HEK293T (cell line): ENCODE data around the gene KBTBD4.

Source experiments
- ARNT ChIP-seq: fragments of 450-650 bp; IDR thresholded peaks from 2 replicates; pipeline ENCODE4 v1.6.1; 2017; ENCODE audit warnings: mild to moderate bottlenecking
- BHLHE40 ChIP-seq: fragments of 450-650 bp; IDR thresholded peaks from 2 replicates; pipeline ENCODE4 v1.6.1; 2016; ENCODE audit warnings: mild to moderate bottlenecking, moderate library complexity, borderline replicate concordance
- FOXK2 ChIP-seq: fragments of 450-650 bp; IDR thresholded peaks from 2 replicates; pipeline ENCODE4 v1.6.1; 2016; ENCODE audit warnings: mild to moderate bottlenecking
- HDGF ChIP-seq: fragments of 450-650 bp; IDR thresholded peaks from 2 replicates; pipeline ENCODE4 v1.6.1; 2017; ENCODE audit warnings: antibody characterized with exemption, borderline replicate concordance
- TARDBP ChIP-seq: fragments of 450-650 bp; IDR thresholded peaks from 2 replicates; pipeline ENCODE4 v1.6.1; 2016
- ZNF384 ChIP-seq: fragments of 450-650 bp; IDR thresholded peaks from 2 replicates; pipeline ENCODE4 v1.6.1; 2016
- TF ChIP-seq, protein P1 (sequence below): fragments of 450-650 bp; IDR thresholded peaks from 2 replicates; pipeline ENCODE4 v1.6.1; 2016

DNA sequence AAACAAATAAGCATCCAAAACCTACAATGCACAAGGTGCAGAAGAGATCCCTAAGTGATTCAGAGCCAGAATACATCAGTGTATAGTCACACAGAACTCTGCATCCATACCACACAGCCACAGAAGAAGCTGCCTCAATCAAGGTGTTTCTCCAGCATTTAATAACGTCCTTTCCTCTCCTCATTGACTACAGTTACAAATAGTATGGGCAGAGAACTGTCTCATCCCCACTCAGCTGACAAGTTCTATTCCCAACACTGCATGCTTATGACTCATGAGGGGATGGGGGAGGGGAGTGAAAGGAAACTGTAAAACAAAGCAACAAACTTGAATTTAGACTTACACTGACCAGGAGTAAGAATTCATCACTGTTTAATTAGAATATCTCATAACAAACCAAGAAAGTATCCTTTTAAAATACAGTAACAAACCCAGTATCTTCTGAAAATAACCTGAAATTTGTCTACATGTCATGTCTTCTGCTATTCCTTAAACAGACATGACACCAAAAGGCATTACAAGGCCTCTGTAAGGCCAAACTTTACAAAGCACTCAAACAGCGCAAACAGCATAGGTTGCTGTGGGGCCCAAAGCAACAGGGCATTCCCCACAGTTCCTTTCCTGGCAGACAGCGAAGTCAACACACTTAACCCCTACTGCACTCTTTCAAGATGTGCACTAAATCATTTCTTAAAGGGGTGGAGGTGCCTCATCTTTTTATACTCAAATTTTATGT is 55.1 kb downstream of the KBTBD4 start:
- TF ChIP-seq HDGF (no peak), FOXK2 (no peak), ARNT (no peak), ZNF384 (no peak), BHLHE40 (no peak), TARDBP (no peak)
- TF ChIP-seq, protein P1, sequence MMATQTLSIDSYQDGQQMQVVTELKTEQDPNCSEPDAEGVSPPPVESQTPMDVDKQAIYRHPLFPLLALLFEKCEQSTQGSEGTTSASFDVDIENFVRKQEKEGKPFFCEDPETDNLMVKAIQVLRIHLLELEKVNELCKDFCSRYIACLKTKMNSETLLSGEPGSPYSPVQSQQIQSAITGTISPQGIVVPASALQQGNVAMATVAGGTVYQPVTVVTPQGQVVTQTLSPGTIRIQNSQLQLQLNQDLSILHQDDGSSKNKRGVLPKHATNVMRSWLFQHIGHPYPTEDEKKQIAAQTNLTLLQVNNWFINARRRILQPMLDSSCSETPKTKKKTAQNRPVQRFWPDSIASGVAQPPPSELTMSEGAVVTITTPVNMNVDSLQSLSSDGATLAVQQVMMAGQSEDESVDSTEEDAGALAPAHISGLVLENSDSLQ, result no peak
